ENCODE results near the gene LY6G6C. TPM values are rescaled to one million over a fixed set of nuclear protein-coding genes. Genes with fewer than 3 reads are reported as not detected.
A peak's percentile ranks its signal among the peaks of the same experiment; 100 is the strongest.

Gene LY6G6C
- total RNA-seq, 1 experiment from 2014 or later: not detected

DNA sequence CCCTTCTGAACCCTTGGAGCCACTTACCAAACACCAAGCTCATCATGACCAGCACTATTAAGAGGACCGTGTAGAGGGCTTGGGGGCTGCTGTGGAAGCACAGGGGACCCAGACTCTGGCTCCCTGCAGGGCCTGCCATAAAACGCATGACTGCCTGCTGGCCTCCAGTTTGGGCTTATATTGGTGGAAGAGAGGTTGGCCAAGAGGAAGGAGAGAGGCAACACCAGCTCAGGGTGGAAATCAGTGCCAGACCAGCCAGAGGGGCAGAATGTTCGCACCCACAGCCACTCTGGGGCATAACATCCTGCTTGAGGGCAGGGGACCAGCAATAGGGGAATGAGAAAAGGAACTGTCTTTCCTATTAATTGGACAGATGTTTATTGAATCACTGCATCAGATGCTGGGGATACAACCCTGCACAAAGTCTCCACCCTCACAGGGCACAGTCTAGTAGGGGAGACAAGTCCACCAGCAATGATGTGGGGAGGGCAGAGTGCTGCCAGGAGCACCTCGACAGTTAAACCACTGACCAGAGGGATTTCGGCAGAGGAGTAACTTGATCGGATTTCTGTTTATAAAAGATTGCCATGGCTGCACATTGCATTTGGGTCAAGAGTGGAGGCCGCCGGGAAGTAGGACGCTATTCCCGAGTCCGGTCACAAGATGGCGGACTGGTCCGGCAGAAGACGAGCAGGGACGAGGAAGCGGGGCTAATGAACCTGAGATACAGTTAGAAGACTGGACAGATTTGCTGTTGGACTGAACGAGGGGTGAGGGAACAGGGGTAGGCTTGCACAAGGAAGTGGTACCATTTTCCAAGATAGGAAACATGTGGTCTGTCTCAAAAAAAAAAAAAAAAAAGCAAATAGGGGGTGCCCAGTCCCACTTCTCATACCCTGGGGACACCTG, 41.1 kb downstream of the LY6G6C start, which contains the start of gene LY6G5C:
Gene LY6G5C (minus strand): TSS at position 842 of the 909 bp plus-strand sequence. CDS start 694 bp downstream, at position 148.
- DNase-seq: peak; percentile 68
- H3K27me3 ChIP-seq: no peaks in the 10 kb centered on the region
- peak within 1 kb of the TSS; percentile 27 for H3K4me3 ChIP-seq
- H3K36me3 ChIP-seq: no peaks in the 10 kb centered on the region
- H3K9me3 ChIP-seq: no peaks in the 10 kb centered on the region

DNA sequence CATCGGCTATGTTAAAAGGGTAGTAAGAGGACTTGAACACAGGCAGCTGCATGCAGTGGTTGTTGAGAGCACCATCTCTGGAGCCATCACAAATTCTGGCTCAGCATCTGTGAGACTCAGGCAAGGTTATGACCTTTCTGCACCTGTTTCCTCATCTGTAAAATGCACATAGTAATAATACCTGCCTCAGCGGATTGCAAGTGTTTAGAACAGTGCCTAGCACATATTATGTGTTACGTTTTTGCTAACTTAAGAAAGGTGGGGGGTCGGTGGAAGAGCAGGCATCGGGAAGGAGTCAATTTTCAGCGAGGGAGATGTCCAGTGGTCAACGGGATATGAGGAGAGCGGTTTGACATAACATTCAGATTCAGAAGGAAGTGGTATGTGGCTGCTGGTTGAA, 43.6 kb downstream of the LY6G6C start:
- Histone ChIP-seq H3K27me3 (no peaks in the 10 kb centered on the region), H3K36me3 (no peaks in the 10 kb centered on the region), H3K9me3 (no peaks in the 10 kb centered on the region), H3K4me3 (no peak overlapping the region)
- no peak for DNase-seq

DNA sequence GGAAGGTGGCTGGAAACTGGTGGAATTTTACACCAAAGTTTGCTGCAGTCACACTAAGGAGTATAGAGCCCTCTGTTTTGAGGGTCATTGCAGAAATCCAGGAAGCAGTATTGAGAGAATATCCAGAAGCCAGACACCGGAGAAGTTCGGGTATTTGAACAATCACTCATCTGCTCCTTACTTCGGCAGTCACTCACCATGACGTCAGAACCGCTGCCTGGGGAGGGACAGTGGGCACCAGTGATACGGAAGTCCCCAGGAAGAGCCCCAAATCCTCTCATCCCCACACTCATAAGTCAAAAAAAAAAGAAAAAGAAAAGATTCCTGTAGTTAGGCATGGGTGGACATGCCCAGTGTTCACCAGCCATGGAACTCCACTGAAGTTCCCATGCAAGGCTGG, 44.6 kb downstream of the LY6G6C start:
- Histone ChIP-seq H3K36me3 (peaks cover 4% of the 10 kb centered on the region), H3K4me3 (no peak overlapping the region), H3K9me3 (no peaks in the 10 kb centered on the region), H3K27me3 (no peaks in the 10 kb centered on the region)
- no peak for DNase-seq

DNA sequence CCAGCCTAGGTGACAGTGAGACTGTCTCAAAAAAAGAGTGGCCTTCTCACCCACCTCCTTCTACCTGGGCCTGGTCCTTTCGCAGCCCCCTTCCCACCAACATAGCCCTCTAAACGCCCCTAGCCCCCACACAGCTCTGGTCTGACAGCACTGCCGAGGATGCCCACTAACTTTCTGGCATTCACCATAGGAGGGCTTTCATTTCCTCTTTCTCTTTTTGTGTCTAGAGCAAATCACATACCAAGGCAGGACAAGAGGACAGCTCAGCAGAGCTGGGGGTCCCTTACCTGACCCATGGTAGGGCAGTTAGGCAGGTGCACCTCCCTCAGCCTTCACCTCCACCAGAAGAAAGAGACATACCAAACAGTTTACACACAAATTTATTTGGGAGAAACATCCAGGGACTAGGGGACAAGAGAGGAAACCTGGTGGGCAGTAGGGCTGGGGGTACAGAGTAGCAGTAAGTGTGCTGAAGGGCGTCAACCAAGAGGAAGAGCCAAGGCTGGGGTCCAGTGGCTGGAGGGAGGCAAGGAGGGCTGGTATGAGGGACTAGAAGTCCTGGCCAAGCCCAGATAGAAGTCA, 45.1 kb downstream of the LY6G6C start:
- peaks cover 4% of the 10 kb centered on the region for H3K36me3 ChIP-seq
- no peak for DNase-seq
- no peak overlapping the region for H3K4me3 ChIP-seq
- H3K27me3 ChIP-seq: no peaks in the 10 kb centered on the region
- H3K9me3 ChIP-seq: no peaks in the 10 kb centered on the region

DNA sequence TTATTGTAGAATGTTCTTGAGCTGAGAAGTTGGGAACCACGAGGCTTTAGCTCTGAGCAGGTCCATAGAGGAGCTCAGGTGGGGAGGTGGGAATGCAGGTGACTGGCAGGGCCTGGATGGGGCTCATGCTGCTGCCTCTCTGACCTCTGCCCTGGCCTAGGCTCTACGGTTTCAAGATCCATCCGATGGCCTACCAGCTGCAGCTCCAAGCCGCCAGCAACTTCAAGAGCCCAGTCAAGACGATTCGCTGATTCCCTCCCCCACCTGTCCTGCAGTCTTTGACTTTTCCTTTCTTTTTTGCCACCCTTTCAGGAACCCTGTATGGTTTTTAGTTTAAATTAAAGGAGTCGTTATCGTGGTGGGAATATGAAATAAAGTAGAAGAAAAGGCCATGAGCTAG, 51.9 kb downstream of the LY6G6C start, which contains the start of gene LY6G5B:
Gene LY6G5B (plus strand): TSS at position 301 of the 400 bp plus-strand sequence. CDS start 975 bp downstream, outside the sequence.
- Histone ChIP-seq H3K4me3 (no peak within 1 kb of the TSS), H3K27me3 (no peaks in the 10 kb centered on the region), H3K36me3 (peaks cover 39% of the 10 kb centered on the region), H3K9me3 (no peaks in the 10 kb centered on the region)
- no peak for DNase-seq

Other genes with a start within 250 kb of the LY6G6C start
- gene MICB, start 223.6 kb downstream of the LY6G6C start, total RNA-seq (2014; rRNA removed; shearing (Covaris generic); ENCODE audit: low replicate concordance): 13.1 and 17.6 TPM in 2 replicates
- not detected in 2 replicates for gene MCCD1, start 192.8 kb downstream of the LY6G6C start, total RNA-seq (2014; rRNA removed; shearing (Covaris generic); ENCODE audit: low replicate concordance)
- gene DDX39B, start 179.7 kb downstream of the LY6G6C start, total RNA-seq (2014; rRNA removed; shearing (Covaris generic); ENCODE audit: low replicate concordance): 389 and 536 TPM in 2 replicates
- 2.1 and 3.4 TPM in 2 replicates for gene ATP6V1G2, start 175.1 kb downstream of the LY6G6C start, total RNA-seq (2014; rRNA removed; shearing (Covaris generic); ENCODE audit: low replicate concordance)
- gene NFKBIL1, start 174.1 kb downstream of the LY6G6C start, total RNA-seq (2014; rRNA removed; shearing (Covaris generic); ENCODE audit: low replicate concordance): 19.7 and 29.3 TPM in 2 replicates
- gene LTA, start 149.5 kb downstream of the LY6G6C start, total RNA-seq (2014; rRNA removed; shearing (Covaris generic); ENCODE audit: low replicate concordance): not detected in 2 replicates
- gene TNF, start 146.2 kb downstream of the LY6G6C start, total RNA-seq (2014; rRNA removed; shearing (Covaris generic); ENCODE audit: low replicate concordance): not detected in 2 replicates
- gene LTB, start 139.3 kb downstream of the LY6G6C start, total RNA-seq (2014; rRNA removed; shearing (Covaris generic); ENCODE audit: low replicate concordance): not detected in 2 replicates
- not detected in 2 replicates for gene LST1, start 135.5 kb downstream of the LY6G6C start, total RNA-seq (2014; rRNA removed; shearing (Covaris generic); ENCODE audit: low replicate concordance)
- gene NCR3, start 128.7 kb downstream of the LY6G6C start, total RNA-seq (2014; rRNA removed; shearing (Covaris generic); ENCODE audit: low replicate concordance): not detected in 2 replicates
- gene AIF1, start 106.5 kb downstream of the LY6G6C start, total RNA-seq (2014; rRNA removed; shearing (Covaris generic); ENCODE audit: low replicate concordance): not detected in 2 replicates
- gene PRRC2A, start 101.0 kb downstream of the LY6G6C start, total RNA-seq (2014; rRNA removed; shearing (Covaris generic); ENCODE audit: low replicate concordance): 17.1 and 18.2 TPM in 2 replicates
- 82.2 and 194 TPM in 2 replicates for gene BAG6, start 69.1 kb downstream of the LY6G6C start, total RNA-seq (2014; rRNA removed; shearing (Covaris generic); ENCODE audit: low replicate concordance)
- gene APOM, start 65.9 kb downstream of the LY6G6C start, total RNA-seq (2014; rRNA removed; shearing (Covaris generic); ENCODE audit: low replicate concordance): 0.56 TPM in 1 of 2 replicates, not detected in the other
- gene C6orf47, start 61.0 kb downstream of the LY6G6C start, total RNA-seq (2014; rRNA removed; shearing (Covaris generic); ENCODE audit: low replicate concordance): 5.9 and 6.5 TPM in 2 replicates
- 21.4 and 24.2 TPM in 2 replicates for gene GPANK1, start 56.7 kb downstream of the LY6G6C start, total RNA-seq (2014; rRNA removed; shearing (Covaris generic); ENCODE audit: low replicate concordance)
- 88.8 and 99.8 TPM in 2 replicates for gene CSNK2B, start 55.7 kb downstream of the LY6G6C start, total RNA-seq (2014; rRNA removed; shearing (Covaris generic); ENCODE audit: low replicate concordance)
- gene LY6G5B, start 51.8 kb downstream of the LY6G6C start, total RNA-seq (2014; rRNA removed; shearing (Covaris generic); ENCODE audit: low replicate concordance): 0.42 and 1.1 TPM in 2 replicates
- not detected in 2 replicates for gene LY6G5C, start 40.7 kb downstream of the LY6G6C start, total RNA-seq (2014; rRNA removed; shearing (Covaris generic); ENCODE audit: low replicate concordance)
- 19.4 and 43.4 TPM in 2 replicates for gene ABHD16A, start 18.4 kb downstream of the LY6G6C start, total RNA-seq (2014; rRNA removed; shearing (Covaris generic); ENCODE audit: low replicate concordance)
- not detected in 2 replicates for gene LY6G6F, start 14.9 kb downstream of the LY6G6C start, total RNA-seq (2014; rRNA removed; shearing (Covaris generic); ENCODE audit: low replicate concordance)
- gene LY6G6D, start 6.4 kb downstream of the LY6G6C start, total RNA-seq (2014; rRNA removed; shearing (Covaris generic); ENCODE audit: low replicate concordance): not detected in 2 replicates
- not detected in 2 replicates for gene MPIG6B, start 1.6 kb upstream of the LY6G6C start, total RNA-seq (2014; rRNA removed; shearing (Covaris generic); ENCODE audit: low replicate concordance)
- 24.6 and 31.9 TPM in 2 replicates for gene DDAH2, start 7.6 kb upstream of the LY6G6C start, total RNA-seq (2014; rRNA removed; shearing (Covaris generic); ENCODE audit: low replicate concordance)
- gene CLIC1, start 14.8 kb upstream of the LY6G6C start, total RNA-seq (2014; rRNA removed; shearing (Covaris generic); ENCODE audit: low replicate concordance): 571 and 764 TPM in 2 replicates
- gene MSH5, start 18.3 kb upstream of the LY6G6C start, total RNA-seq (2014; rRNA removed; shearing (Covaris generic); ENCODE audit: low replicate concordance): 3.1 and 6.3 TPM in 2 replicates
- gene SAPCD1, start 40.9 kb upstream of the LY6G6C start, total RNA-seq (2014; rRNA removed; shearing (Covaris generic); ENCODE audit: low replicate concordance): 2.5 TPM in 1 of 2 replicates, not detected in the other
- 0.13 and 0.84 TPM in 2 replicates for gene VWA7, start 55.6 kb upstream of the LY6G6C start, total RNA-seq (2014; rRNA removed; shearing (Covaris generic); ENCODE audit: low replicate concordance)
- 58.8 and 107 TPM in 2 replicates for gene VARS1, start 74.0 kb upstream of the LY6G6C start, total RNA-seq (2014; rRNA removed; shearing (Covaris generic); ENCODE audit: low replicate concordance)
- gene LSM2, start 85.2 kb upstream of the LY6G6C start, total RNA-seq (2014; rRNA removed; shearing (Covaris generic); ENCODE audit: low replicate concordance): 57.0 and 58.4 TPM in 2 replicates
- 0.33 and 0.39 TPM in 2 replicates for gene HSPA1L, start 93.5 kb upstream of the LY6G6C start, total RNA-seq (2014; rRNA removed; shearing (Covaris generic); ENCODE audit: low replicate concordance)
- gene HSPA1A, start 93.8 kb upstream of the LY6G6C start, total RNA-seq (2014; rRNA removed; shearing (Covaris generic); ENCODE audit: low replicate concordance): 32.5 and 71.8 TPM in 2 replicates
- gene HSPA1B, start 106.0 kb upstream of the LY6G6C start, total RNA-seq (2014; rRNA removed; shearing (Covaris generic); ENCODE audit: low replicate concordance): 48.7 and 72.1 TPM in 2 replicates
- gene NEU1, start 141.1 kb upstream of the LY6G6C start, total RNA-seq (2014; rRNA removed; shearing (Covaris generic); ENCODE audit: low replicate concordance): 11.7 and 14.6 TPM in 2 replicates
- gene SLC44A4, start 157.3 kb upstream of the LY6G6C start, total RNA-seq (2014; rRNA removed; shearing (Covaris generic); ENCODE audit: low replicate concordance): not detected in 2 replicates
- gene EHMT2, start 176.0 kb upstream of the LY6G6C start, total RNA-seq (2014; rRNA removed; shearing (Covaris generic); ENCODE audit: low replicate concordance): 30.4 and 38.9 TPM in 2 replicates
- gene ZBTB12, start 180.3 kb upstream of the LY6G6C start, total RNA-seq (2014; rRNA removed; shearing (Covaris generic); ENCODE audit: low replicate concordance): 0.67 and 9.3 TPM in 2 replicates
- gene C2, start 206.0 kb upstream of the LY6G6C start, total RNA-seq (2014; rRNA removed; shearing (Covaris generic); ENCODE audit: low replicate concordance): 0.13 and 0.20 TPM in 2 replicates
- gene CFB, start 224.3 kb upstream of the LY6G6C start, total RNA-seq (2014; rRNA removed; shearing (Covaris generic); ENCODE audit: low replicate concordance): 2.2 and 6.9 TPM in 2 replicates
- gene NELFE, start 237.2 kb upstream of the LY6G6C start, total RNA-seq (2014; rRNA removed; shearing (Covaris generic); ENCODE audit: low replicate concordance): 111 and 131 TPM in 2 replicates
- 22.9 and 25.2 TPM in 2 replicates for gene SKIC2, start 237.4 kb upstream of the LY6G6C start, total RNA-seq (2014; rRNA removed; shearing (Covaris generic); ENCODE audit: low replicate concordance)